Naive B cell (primary cell): ENCODE data around the gene DMD. TPM values are rescaled to one million over a fixed set of nuclear protein-coding genes. Genes with fewer than 3 reads are reported as not detected.

Source experiments
- ATAC-seq, 2 donors: fragments of 150-1000 bp; cut with Tn5 transposase; 2 replicates each; pipeline ENCODE4 v1.10.0; 2021; ENCODE audit warnings: low read depth in 2 of 2, mild to moderate bottlenecking in 2 of 2, moderate library complexity in 2 of 2
- DNase-seq: peaks from one replicate; pipeline ENCODE4 v3.0.0; 2022
- H3K27ac Mint-ChIP-seq, 6 donors: one replicate each; pipeline ENCODE4 v1.8.0; 2020 to 2022; ENCODE audit warnings: mild to moderate bottlenecking in 6 of 6, mixed read lengths in 6 of 6, moderate library complexity in 5 of 6, inconsistent platforms in 2 of 6
- H3K27me3 Mint-ChIP-seq, 3 donors: one replicate each; pipeline ENCODE4 v1.8.0; 2021 to 2022; ENCODE audit warnings: mixed read lengths in 3 of 3, mild to moderate bottlenecking in 1 of 3
- H3K36me3 Mint-ChIP-seq, 2 donors: one replicate each; pipeline ENCODE4 v1.8.0; 2020 to 2022; ENCODE audit warnings: mixed read lengths in 2 of 2, inconsistent platforms in 1 of 2, mild to moderate bottlenecking in 1 of 2
- H3K4me1 Mint-ChIP-seq, 3 donors: one replicate each; pipeline ENCODE4 v1.8.0; 2020 to 2022; ENCODE audit warnings: mixed read lengths in 3 of 3, inconsistent platforms in 1 of 3, mild to moderate bottlenecking in 1 of 3, moderate library complexity in 1 of 3
- H3K4me3 Mint-ChIP-seq, 8 donors: one replicate each; pipeline ENCODE4 v1.8.0; 2020 to 2022; ENCODE audit warnings: mild to moderate bottlenecking in 8 of 8, mixed read lengths in 8 of 8, moderate library complexity in 8 of 8, inconsistent platforms in 2 of 8
- H3K9me3 Mint-ChIP-seq, 7 donors: one replicate each; pipeline ENCODE4 v1.8.0; 2020 to 2022; ENCODE audit warnings: mixed read lengths in 7 of 7, mild to moderate bottlenecking in 5 of 7, inconsistent platforms in 2 of 7, moderate library complexity in 1 of 7
- polyA plus RNA-seq, 6 donors: library from polyadenylated mRNA; unstranded; fragments of 300-500 nt; fragmentation: Illumina TruSeq; gene quantifications; one replicate each; pipeline ENCODE4 v1.2.3, GENCODE V29; 2021; ENCODE audit warnings: low read depth in 6 of 6

Gene DMD
- polyA plus RNA-seq, 6 donors from 2014 or later = 1.00 to 5.0 (median 1.9) TPM

DNA sequence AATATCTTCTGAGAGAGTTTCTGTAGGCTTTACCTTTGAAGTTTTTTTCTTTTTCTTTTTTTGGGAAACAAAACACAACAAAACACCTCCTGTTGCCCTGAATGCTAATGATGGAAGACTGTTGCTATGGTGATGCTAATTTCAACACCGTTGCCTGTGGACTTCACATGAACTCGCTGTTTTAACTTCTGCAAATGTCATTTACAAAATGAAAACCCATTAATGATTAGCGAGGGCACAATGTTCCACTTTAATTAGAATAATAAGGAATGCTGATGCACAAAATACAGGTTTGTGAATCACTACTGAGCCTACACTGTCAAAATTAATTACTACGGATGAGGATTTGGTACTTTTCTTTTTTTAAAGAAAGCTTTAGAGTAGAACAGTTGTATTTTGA, 1912.4 kb downstream of the DMD start:
- Mint-ChIP-seq H3K4me3 (no peak overlapping the region), H3K27me3 (peaks cover 0 to 14% (median 8%) of the 10 kb centered on the region in 3 donors), H3K9me3 (peaks cover 3 to 23% (median 9%) of the 10 kb centered on the region in 7 donors), H3K36me3 (no peaks in the 10 kb centered on the region), H3K4me1 (no peaks in the 10 kb centered on the region), H3K27ac (no peak overlapping the region)
- DNase-seq (no peak), ATAC-seq (no peak)

DNA sequence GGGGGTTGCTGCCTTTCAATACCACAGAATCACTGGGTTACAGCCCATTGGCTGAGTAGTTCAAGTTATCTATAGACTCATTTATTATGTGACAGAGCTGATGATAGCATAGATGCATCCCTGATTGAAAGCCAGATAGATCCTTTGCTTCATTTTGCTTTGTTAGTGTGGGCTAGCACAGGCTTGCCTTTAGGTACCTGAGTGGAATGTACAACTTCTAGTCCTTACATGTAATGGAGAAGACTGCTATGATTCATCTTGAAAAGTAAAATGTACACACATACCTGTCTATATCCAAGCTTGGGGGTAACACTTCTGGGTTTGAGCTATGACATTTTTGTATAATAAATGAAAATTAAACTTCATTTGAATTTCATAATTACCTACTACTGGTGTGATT, 1913.5 kb downstream of the DMD start:
- Mint-ChIP-seq H3K36me3 (no peaks in the 10 kb centered on the region), H3K27me3 (peaks cover 0 to 8% (median 7%) of the 10 kb centered on the region in 3 donors), H3K9me3 (peaks cover 0 to 23% (median 8%) of the 10 kb centered on the region in 7 donors), H3K4me3 (no peak overlapping the region), H3K4me1 (no peaks in the 10 kb centered on the region), H3K27ac (no peak overlapping the region)
- DNase-seq (no peak), ATAC-seq (no peak)

DNA sequence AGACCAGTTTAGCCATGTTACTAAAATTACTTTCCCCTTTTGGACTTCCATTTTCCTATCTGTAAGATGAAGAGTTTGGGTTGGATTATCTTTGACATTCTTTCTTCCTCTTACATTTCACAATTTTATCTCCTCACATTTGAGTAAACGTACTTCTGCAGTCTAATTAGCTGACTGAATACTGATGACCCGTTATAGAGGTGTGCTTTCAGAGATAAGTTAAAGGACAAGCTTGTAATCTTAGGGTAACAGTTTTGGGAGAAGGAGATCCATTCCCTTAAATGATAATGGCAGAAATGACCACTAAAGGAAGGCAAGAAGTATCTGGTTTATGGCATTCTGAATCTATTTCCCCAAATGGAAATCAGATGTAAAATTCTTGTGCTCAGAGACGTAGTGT, 1916.9 kb downstream of the DMD start:
- Mint-ChIP-seq H3K27ac (no peak overlapping the region), H3K27me3 (no peaks in the 10 kb centered on the region), H3K4me3 (no peak overlapping the region), H3K36me3 (no peaks in the 10 kb centered on the region), H3K9me3 (no peaks in the 10 kb centered on the region), H3K4me1 (no peaks in the 10 kb centered on the region)
- DNase-seq (no peak), ATAC-seq (no peak)

DNA sequence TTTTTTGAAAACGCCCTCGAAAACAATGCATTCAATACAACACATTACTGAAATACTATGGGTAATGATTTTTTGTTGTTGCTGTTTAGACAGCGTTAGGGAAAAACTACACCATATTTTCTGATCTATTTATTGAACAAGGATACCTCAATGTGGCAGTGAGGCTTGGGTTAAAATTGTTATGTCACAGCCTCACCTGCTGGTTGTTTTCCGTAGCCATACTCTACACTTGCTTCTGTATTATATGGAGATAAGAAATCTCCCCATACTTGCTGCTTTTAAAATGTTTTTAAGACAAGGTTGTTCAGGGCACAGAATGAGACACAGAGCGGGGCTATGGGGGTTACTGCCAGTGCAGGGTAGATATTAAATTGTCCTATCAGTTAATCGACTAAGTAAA, 1917.9 kb downstream of the DMD start:
- DNase-seq (peak; percentile 11), ATAC-seq (peak; percentile 38 to 50)
- Mint-ChIP-seq H3K36me3 (no peaks in the 10 kb centered on the region), H3K4me3 (no peak overlapping the region), H3K27ac (no peak overlapping the region), H3K9me3 (no peaks in the 10 kb centered on the region), H3K4me1 (no peaks in the 10 kb centered on the region), H3K27me3 (no peaks in the 10 kb centered on the region)

DNA sequence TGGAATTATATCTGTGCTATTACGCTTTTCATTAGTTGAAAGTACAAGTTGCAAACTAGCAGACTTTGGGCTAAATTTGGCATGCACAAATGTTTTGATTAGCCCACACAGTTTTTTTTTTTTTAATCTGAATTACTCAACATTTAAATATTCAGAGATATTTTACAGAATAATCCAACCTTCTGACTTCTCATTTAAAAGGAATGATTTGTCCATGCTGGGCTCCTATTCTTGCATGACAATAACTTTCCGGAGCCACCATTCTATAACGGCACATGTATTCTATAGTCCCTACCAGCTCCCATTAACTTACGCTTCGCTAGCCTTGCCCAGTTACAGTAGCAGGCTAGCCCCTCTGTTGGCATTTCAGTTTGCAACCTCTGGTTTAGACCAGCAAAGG, 1920.2 kb downstream of the DMD start:
- H3K4me3 Mint-ChIP-seq = no peak overlapping the region
- no peak for ATAC-seq

DNA sequence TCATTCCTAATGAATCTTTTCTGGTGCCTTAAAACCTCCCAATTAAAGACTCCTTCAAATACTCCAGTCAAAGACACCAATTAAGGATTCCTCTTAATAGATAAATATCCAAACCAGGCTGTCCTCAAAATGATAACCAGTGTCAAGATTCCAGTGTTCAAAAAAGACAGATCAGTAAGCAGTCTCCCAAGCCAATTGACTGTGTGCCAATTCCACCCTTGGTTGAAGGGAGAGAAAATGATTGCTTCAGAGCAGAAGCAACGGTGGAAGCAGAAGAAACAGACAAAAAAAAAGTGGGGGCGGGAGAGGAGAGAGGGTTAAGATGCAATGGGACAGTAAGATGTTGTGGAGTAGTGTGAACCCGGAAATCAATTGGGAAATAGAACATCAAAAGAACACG, 1923.5 kb downstream of the DMD start:
- Mint-ChIP-seq H3K4me3 (no peak overlapping the region), H3K9me3 (peaks cover 0 to 3% (median 0%) of the 10 kb centered on the region in 7 donors), H3K36me3 (no peaks in the 10 kb centered on the region), H3K27me3 (peaks cover 3 to 23% (median 22%) of the 10 kb centered on the region in 3 donors), H3K27ac (no peak overlapping the region), H3K4me1 (no peaks in the 10 kb centered on the region)
- ATAC-seq = no peak
- no peak for DNase-seq

More for the DNA sequence above, 1920.2 kb downstream of the DMD start:
- H3K27me3 Mint-ChIP-seq = peaks cover 3 to 10% (median 10%) of the 10 kb centered on the region in 3 donors
- no peak for DNase-seq
- H3K9me3 Mint-ChIP-seq = peaks cover 0 to 3% (median 0%) of the 10 kb centered on the region in 7 donors
- H3K27ac Mint-ChIP-seq = no peak overlapping the region
- H3K4me1 Mint-ChIP-seq = no peaks in the 10 kb centered on the region
- H3K36me3 Mint-ChIP-seq = no peaks in the 10 kb centered on the region

- Mint-ChIP-seq H3K4me3 (no peak overlapping the region), H3K4me1 (no peaks in the 10 kb centered on the region), H3K9me3 (peaks cover 0 to 2% (median 0%) of the 10 kb centered on the region in 7 donors), H3K27me3 (peaks cover 2 to 30% (median 11%) of the 10 kb centered on the region in 3 donors), H3K27ac (no peak overlapping the region), H3K36me3 (no peaks in the 10 kb centered on the region)
- ATAC-seq = no peak
- DNase-seq = no peak
These were observed 1930.8 kb downstream of the DMD start for GRCh38 chrX:31280580-31280979.

DNA sequence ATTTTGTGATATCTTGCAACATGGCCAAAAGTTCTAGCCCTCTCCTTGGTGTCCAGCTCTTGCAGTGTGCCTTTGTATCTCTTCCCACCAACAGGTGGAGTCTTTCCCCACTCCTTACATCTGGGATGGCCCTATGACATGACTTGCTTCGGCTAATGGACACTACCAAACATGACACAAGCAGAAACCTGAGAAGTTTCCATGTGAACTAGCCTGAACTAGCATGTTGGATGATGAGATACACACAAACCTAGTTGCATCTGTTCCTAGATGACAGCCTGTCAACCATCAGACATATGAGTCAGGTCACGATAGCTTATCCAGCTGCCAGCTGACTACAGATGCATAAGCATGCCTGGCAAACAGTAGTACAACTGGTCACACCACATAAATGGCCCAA, 1932.0 kb downstream of the DMD start:
- no peaks in the 10 kb centered on the region for H3K4me1 Mint-ChIP-seq
- H3K4me3 Mint-ChIP-seq = no peak overlapping the region
- H3K27ac Mint-ChIP-seq = no peak overlapping the region
- peaks cover 5 to 37% (median 6%) of the 10 kb centered on the region in 3 donors for H3K27me3 Mint-ChIP-seq
- H3K36me3 Mint-ChIP-seq = no peaks in the 10 kb centered on the region
- peaks cover 0 to 2% (median 0%) of the 10 kb centered on the region in 7 donors for H3K9me3 Mint-ChIP-seq
- DNase-seq (no peak), ATAC-seq (no peak)

- Mint-ChIP-seq H3K27me3 (peaks cover 15 to 37% (median 22%) of the 10 kb centered on the region in 3 donors), H3K36me3 (no peaks in the 10 kb centered on the region), H3K27ac (peak overlapping the region in 1 of 6 donors; percentile 23), H3K4me1 (no peaks in the 10 kb centered on the region), H3K9me3 (peaks cover 0 to 7% (median 0%) of the 10 kb centered on the region in 7 donors), H3K4me3 (no peak overlapping the region)
- DNase-seq = no peak
- ATAC-seq = no peak
These were observed 1938.9 kb downstream of the DMD start for GRCh38 chrX:31272472-31272775.

DNA sequence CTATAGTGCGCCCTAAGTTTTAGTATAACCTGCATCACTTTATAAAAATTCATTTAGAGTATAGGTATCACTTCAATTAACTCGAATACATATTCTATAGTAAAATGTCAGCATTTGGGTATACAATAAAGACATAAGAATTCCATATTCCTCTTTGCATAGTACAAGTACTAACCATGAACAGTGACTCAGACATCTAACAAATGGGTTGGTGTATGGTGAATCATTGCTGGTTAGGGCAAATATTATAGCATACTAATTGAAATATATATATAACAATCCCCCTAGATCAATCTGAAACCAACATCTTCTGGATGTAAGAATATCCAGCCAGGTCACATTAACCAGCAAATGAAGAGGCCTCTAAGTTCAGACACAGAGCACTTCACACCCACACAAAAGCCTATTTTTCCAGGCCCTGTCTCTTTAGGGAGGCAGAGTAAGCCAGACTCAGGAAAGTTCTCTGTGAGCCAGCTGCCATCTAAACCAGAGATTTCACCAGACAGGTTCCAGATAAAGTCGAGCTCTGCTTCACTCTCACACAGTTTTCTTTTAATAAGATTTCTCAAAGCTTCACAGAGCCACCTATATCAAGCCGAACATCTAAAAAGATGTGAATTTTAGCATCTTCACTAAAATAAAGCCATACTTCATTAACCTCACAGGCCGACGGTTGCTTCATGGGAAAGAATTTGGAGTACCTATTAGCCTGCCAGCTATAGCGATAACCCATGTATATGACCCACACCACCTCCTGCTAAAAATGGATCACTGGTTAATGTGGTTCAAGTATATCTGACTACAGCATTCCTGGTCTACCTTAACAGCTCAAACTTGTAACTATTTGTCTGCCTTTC, 1939.5 kb downstream of the DMD start:
- DNase-seq = no peak
- peak overlapping the region in 1 of 6 donors; percentile 23 for H3K27ac Mint-ChIP-seq
- no peak overlapping the region for H3K4me3 Mint-ChIP-seq
- peaks cover 0 to 7% (median 0%) of the 10 kb centered on the region in 7 donors for H3K9me3 Mint-ChIP-seq
- peaks cover 15 to 35% (median 22%) of the 10 kb centered on the region in 3 donors for H3K27me3 Mint-ChIP-seq
- ATAC-seq = no peak
- H3K4me1 Mint-ChIP-seq = peaks cover 0 to 2% (median 0%) of the 10 kb centered on the region in 3 donors
- H3K36me3 Mint-ChIP-seq = no peaks in the 10 kb centered on the region

GRCh38 chrX:31269914-31270313, 1941.4 kb downstream of the DMD start:
- no peak for ATAC-seq
- peaks cover 10 to 24% (median 22%) of the 10 kb centered on the region in 3 donors for H3K27me3 Mint-ChIP-seq
- peaks cover 0 to 7% (median 0%) of the 10 kb centered on the region in 7 donors for H3K9me3 Mint-ChIP-seq
- DNase-seq = no peak
- no peak overlapping the region for H3K27ac Mint-ChIP-seq
- peaks cover 0 to 4% (median 3%) of the 10 kb centered on the region in 3 donors for H3K4me1 Mint-ChIP-seq
- no peaks in the 10 kb centered on the region for H3K36me3 Mint-ChIP-seq
- H3K4me3 Mint-ChIP-seq = peak overlapping the region in 1 of 8 donors; percentile 6

DNA sequence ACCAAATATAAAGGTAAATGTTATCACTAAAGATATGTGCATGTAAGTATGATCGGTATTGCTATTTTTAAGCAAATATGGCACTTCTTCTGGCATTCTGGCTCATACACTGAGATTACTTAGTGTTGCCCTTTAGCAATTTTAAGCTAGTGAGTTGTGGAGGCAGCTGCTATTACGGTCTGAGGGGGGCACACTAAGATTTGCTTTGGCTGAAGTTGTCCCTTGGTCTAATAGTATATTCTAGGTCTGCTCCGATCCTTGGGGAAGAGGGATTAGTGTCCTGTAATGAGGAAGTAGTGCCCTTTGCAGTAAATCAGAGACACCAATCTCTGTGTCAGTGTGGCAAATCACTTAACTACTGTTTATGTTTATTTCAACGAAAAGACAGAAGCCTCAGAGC, 1943.0 kb downstream of the DMD start:
- no peak for DNase-seq
- Mint-ChIP-seq H3K27ac (no peak overlapping the region), H3K4me3 (peak overlapping the region in 1 of 8 donors; percentile 86), H3K9me3 (peaks cover 0 to 7% (median 0%) of the 10 kb centered on the region in 7 donors), H3K4me1 (peaks cover 0 to 4% (median 3%) of the 10 kb centered on the region in 3 donors), H3K27me3 (peaks cover 10 to 22% (median 13%) of the 10 kb centered on the region in 3 donors), H3K36me3 (no peaks in the 10 kb centered on the region)
- ATAC-seq = no peak

DNA sequence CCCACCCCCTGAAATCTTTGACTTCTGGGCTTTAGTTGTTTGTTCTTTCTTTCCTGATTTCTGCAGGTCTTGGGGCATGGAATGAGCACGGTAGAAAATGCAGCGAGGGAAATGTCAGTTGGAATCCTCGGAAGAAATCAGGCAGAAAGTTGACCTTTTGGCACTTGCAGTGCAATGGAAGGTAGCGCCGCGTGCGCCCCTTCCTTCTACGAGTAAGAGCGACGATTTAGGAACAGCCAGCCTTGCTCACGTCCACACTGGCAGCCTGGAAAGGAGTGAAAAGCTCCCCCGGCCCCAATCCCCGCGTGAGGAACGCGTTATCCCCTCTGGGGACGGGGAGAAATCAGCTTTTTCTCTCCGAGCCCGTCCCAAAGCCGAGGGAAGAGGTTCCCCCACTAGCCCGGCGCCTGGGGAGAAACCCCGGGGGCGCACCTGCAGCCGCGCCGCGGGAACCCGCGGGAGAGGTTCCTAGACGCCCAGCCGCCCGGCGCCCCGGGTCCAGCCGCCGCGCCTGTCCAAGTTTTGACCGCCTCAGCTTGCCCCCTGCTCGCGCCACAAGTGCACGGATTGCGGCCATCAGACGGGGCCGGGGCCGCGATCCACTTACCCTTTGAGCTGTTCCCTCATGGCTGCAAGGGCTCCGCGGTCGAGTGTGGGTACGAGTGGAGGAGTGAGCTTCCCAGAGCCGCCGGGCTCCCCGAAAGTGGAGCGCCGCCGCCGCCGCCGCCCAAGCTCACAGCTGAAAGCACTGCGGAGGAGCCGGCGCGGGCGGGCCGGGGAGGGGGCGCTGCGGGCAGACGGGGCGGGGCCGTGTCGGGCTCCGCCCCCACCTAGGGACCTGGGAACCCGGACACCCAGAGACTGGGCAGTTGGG, 1944.9 kb downstream of the DMD start:
- Mint-ChIP-seq H3K27me3 (peaks cover 6 to 22% (median 13%) of the 10 kb centered on the region in 3 donors), H3K4me3 (peak overlapping the region; percentile 67 to 93 (median 84)), H3K9me3 (peaks cover 0 to 7% (median 0%) of the 10 kb centered on the region in 7 donors), H3K36me3 (no peaks in the 10 kb centered on the region), H3K27ac (peak overlapping the region; percentile 24 to 83 (median 59)), H3K4me1 (peaks cover 0 to 4% (median 3%) of the 10 kb centered on the region in 3 donors)
- ATAC-seq = peak; percentile 92 to 93
- peak; percentile 32 for DNase-seq
